ENCODE data around the gene APOC4.

DNA sequence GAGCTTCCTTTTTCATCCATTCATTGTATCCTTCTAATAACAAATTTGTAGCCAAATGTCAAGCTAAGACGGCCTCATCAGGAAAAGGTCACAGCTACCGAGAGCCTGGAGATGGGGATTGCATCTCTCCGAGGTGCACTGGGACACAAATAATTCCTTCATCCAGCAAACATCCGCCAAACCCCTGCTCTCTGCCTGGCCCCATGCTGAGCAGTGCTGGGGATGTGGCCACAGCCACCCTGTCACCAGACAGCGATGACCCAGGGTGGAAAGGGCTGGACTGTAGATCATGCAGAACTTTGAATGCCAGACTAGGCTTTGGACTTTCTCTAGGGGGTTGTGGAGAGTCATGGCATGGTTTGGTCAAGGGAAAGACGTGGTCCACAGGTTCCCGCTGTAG is 49.1 kb upstream of the APOC4 start:
- TF ChIP-seq ZFX (IDR thresholded peaks at IDR 0.05) (no peak), POLR2AphosphoS5 (IDR thresholded peaks at IDR 0.05; ENCODE audit: low read depth, low read length) (no peak), SP1 (IDR thresholded peaks at IDR 0.05; ENCODE audit: low read depth) (no peak), POLR2A (IDR thresholded peaks at IDR 0.05; ENCODE audit: borderline replicate concordance, extremely low read depth, insufficient read depth, insufficient read length) (no peak), REST (IDR thresholded peaks at IDR 0.05; ENCODE audit: low read depth) (no peak)
- TF ChIP-seq, protein P1, sequence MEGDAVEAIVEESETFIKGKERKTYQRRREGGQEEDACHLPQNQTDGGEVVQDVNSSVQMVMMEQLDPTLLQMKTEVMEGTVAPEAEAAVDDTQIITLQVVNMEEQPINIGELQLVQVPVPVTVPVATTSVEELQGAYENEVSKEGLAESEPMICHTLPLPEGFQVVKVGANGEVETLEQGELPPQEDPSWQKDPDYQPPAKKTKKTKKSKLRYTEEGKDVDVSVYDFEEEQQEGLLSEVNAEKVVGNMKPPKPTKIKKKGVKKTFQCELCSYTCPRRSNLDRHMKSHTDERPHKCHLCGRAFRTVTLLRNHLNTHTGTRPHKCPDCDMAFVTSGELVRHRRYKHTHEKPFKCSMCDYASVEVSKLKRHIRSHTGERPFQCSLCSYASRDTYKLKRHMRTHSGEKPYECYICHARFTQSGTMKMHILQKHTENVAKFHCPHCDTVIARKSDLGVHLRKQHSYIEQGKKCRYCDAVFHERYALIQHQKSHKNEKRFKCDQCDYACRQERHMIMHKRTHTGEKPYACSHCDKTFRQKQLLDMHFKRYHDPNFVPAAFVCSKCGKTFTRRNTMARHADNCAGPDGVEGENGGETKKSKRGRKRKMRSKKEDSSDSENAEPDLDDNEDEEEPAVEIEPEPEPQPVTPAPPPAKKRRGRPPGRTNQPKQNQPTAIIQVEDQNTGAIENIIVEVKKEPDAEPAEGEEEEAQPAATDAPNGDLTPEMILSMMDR (IDR thresholded peaks at IDR 0.05 in 2 of 3, conservative IDR thresholded peaks at IDR 0.05 in 1 of 3; ENCODE audit: borderline replicate concordance in 1 of 3, insufficient read depth in 1 of 3, low read depth in 2 of 3, low read length in 2 of 3): no peak

Measured in HCT116 (cell line).